ENCODE results near the gene PPP1R11. TPM values are rescaled to one million over a fixed set of nuclear protein-coding genes. Genes with fewer than 3 reads are reported as not detected.

PPP1R11 gene, protein sequence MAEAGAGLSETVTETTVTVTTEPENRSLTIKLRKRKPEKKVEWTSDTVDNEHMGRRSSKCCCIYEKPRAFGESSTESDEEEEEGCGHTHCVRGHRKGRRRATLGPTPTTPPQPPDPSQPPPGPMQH
- 10 to 100 TPM; 27.1 to 45.5 (median 33.0) TPM for total RNA-seq

- TF ChIP-seq, protein P1, sequence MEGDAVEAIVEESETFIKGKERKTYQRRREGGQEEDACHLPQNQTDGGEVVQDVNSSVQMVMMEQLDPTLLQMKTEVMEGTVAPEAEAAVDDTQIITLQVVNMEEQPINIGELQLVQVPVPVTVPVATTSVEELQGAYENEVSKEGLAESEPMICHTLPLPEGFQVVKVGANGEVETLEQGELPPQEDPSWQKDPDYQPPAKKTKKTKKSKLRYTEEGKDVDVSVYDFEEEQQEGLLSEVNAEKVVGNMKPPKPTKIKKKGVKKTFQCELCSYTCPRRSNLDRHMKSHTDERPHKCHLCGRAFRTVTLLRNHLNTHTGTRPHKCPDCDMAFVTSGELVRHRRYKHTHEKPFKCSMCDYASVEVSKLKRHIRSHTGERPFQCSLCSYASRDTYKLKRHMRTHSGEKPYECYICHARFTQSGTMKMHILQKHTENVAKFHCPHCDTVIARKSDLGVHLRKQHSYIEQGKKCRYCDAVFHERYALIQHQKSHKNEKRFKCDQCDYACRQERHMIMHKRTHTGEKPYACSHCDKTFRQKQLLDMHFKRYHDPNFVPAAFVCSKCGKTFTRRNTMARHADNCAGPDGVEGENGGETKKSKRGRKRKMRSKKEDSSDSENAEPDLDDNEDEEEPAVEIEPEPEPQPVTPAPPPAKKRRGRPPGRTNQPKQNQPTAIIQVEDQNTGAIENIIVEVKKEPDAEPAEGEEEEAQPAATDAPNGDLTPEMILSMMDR (IDR thresholded peaks at IDR 0.05; ENCODE audit: low read depth), result no peak
Measured at GRCh38 chr6:30066577-30067459, at the start of gene PPP1R11. PPP1R11 (plus strand) TSS chr6:30067198; CDS start chr6:30067411, 213 bp downstream.

- TF ChIP-seq, protein P1 (IDR thresholded peaks at IDR 0.05; ENCODE audit: low read depth), result no peak
Measured at GRCh38 chr6:30019819-30020218, 47.2 kb upstream of the PPP1R11 start.

GRCh38 chr6:30020626-30021025 lies 46.4 kb upstream of the PPP1R11 start:
- TF ChIP-seq, protein P1 (IDR thresholded peaks at IDR 0.05; ENCODE audit: low read depth), result no peak

DNA sequence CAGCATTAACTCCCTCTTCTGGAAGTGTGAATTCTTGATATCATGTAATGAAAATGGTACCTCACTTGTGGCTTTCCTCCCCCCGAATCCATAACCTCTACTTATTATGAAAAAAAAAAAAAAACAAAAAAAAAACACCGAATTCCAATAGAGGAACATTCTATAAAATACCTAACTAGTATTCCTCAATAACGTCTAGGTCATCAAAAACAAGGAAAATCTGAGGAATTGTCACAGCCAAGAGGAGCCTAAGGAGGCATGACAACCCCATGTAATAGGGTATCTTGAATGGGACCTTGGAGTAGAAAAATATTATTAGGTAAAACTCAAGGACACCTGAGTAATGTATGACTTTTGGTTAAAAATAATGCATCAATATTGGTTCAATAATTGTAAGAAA lies 44.8 kb upstream of the PPP1R11 start:
- TF ChIP-seq, protein P1 (IDR thresholded peaks at IDR 0.05; ENCODE audit: low read depth), result no peak

DNA sequence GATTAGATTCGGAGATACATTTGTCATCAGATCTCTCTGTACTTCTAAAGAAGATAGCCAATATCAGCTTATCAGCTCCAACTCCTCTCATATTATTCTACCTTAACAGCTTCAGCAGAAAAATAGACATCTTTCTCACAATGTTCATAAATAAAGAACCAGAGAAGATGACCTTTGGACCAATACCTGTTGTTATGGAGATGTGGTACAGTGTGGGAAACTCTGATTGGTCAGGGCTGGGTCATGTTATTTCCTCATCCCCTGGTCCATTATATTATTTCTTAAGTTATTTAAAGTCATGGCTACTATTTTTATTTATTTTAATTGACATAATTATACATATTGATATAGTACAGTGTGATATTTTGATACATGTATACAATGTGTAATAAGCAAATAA lies 41.8 kb upstream of the PPP1R11 start:
- TF ChIP-seq, protein P1 (IDR thresholded peaks at IDR 0.05; ENCODE audit: low read depth), result no peak

- TF ChIP-seq, protein P1 (IDR thresholded peaks at IDR 0.05; ENCODE audit: low read depth), result no peak
Measured at GRCh38 chr6:30029588-30029987, 37.4 kb upstream of the PPP1R11 start.

GRCh38 chr6:30031381-30031780 lies 35.6 kb upstream of the PPP1R11 start:
- TF ChIP-seq, protein P1 (IDR thresholded peaks at IDR 0.05; ENCODE audit: low read depth), result no peak
